Measurements from ENCODE around the gene USP15. TPM values are rescaled to one million over a fixed set of nuclear protein-coding genes. Genes with fewer than 3 reads are reported as not detected.

Gene USP15
- total and polyA plus RNA-seq, 2 donors (not counting 1 experiment from before 2014, with no cell fraction given) = 116 to 182 TPM

DNA sequence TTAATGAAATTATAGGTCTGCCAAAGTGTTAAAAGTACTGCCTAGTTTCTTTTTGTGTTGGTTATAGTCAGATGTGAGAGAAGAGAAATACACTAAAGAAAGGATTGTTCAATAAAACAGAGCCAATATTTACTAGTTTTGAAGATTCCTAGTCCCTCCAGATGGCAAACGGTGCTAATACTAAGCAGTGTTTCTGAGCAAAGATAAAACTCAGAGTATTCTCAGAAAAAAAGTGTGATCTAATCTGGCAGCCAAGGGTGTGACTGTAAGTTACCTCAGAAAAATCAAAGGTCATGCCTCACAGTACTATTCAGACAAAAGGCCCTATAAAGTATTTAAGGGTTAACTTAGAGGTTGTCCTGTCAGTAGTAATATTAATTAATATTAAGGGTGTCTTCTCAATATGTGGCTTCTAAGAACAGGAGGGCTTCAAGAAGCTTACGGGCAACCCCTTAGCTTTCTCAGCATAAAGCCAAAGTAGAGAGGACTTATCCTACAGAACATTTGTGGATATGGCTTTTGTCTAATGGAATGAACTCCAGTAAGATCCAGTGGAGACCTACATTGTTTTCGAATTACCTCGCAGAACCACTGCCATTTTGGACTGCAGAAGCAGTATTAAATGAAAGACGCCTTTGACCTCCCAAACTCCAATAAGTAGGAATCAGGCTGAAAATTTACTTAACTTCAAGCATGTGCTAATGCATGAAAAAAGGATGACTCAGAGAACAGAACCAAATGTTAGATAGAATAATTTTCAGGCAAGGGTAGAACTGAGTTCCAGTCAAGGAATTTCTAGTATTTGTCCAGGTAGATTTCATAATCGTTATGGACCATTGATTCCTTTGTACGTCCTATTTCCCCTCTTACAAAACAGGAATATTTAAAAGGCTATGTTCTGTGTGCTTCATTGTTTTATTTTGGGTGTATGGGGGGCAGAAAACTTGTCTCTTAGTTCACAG, 46.6 kb downstream of the USP15 start:
- Mint-ChIP-seq H3K27me3 (no peaks in the 10 kb centered on the region), H3K4me1 (peaks cover 33% of the 10 kb centered on the region), H3K4me3 (no peak overlapping the region), H3K9me3 (ENCODE audit: insufficient read depth) (peaks cover 9% of the 10 kb centered on the region), H3K27ac (no peak overlapping the region)
- POLR2A ChIA-PET = interaction anchor here (0.6 kb wide), 1 partner anchor 91 kb away, joined by 4 read pairs; no protein-coding TSS in a partner anchor
- no peak overlapping the region for H3K4me3 ChIP-seq (ENCODE audit: control extremely low read depth in 1 of 5, extremely low read depth in 1 of 5, insufficient read depth in 1 of 5, low read depth in 2 of 5, low read length in 4 of 5)
- no peak overlapping the region for H2AFZ ChIP-seq (ENCODE audit: insufficient read depth, low read depth, low read length, poor library complexity, severe bottlenecking)
- no peak overlapping the region for H3K4me2 ChIP-seq (replicated peaks; ENCODE audit: low read depth, low read length, poor library complexity, severe bottlenecking)
- H3K9me3 ChIP-seq (ENCODE audit: control extremely low read depth in 1 of 3, control insufficient read depth in 2 of 3, insufficient read depth in 1 of 3, low read length in 2 of 3) = peaks cover 0 to 5% (median 4%) of the 10 kb centered on the region in 3 donors
- peaks cover 95% of the 10 kb centered on the region for H3K79me2 ChIP-seq (ENCODE audit: control insufficient read depth, insufficient read depth, low read length)
- DNase-seq = no peak
- H3K27me3 ChIP-seq (replicated peaks in 1 of 4; ENCODE audit: control extremely low read depth in 1 of 4, control insufficient read depth in 3 of 4, insufficient read depth in 4 of 4, low read length in 3 of 4) = no peaks in the 10 kb centered on the region
- ATAC-seq (ENCODE audit: low read depth) = no peak
- peaks cover 4 to 64% of the 10 kb centered on the region in 2 experiments for H3K36me3 ChIP-seq (replicated peaks in 1 of 2; ENCODE audit: control extremely low read depth in 1 of 2, control insufficient read depth in 1 of 2, extremely low read depth in 1 of 2, insufficient read depth in 2 of 2, low read length in 1 of 2)
- no peak overlapping the region for H3K9ac ChIP-seq (ENCODE audit: low read length)
- 94% methylated on average over 2 of the region's 7 CpGs for WGBS (ENCODE audit: insufficient coverage)
- intact Hi-C loops (cut with micrococcal nuclease) = loop anchor here (10.0 kb wide), 1 partner anchor 48 kb away; no protein-coding TSS in a partner anchor
- peaks cover 0 to 9% of the 10 kb centered on the region in 2 donors for H3K4me1 ChIP-seq (ENCODE audit: control insufficient read depth in 2 of 2, insufficient read depth in 2 of 2, low read length in 2 of 2)
- H4K20me1 ChIP-seq (ENCODE audit: control insufficient read depth, insufficient read depth, low read length, poor library complexity, severe bottlenecking) = peaks cover 47% of the 10 kb centered on the region
- CTCF ChIA-PET = no interaction called here
- no peak overlapping the region for H3K27ac ChIP-seq (ENCODE audit: low read length in 2 of 2)
- no peak for TF ChIP-seq EZH2 (IDR thresholded peaks at IDR 0.05; ENCODE audit: borderline replicate concordance, insufficient read depth, low read depth, low read length, poor library complexity, severe bottlenecking)
- TF ChIP-seq, protein P1, sequence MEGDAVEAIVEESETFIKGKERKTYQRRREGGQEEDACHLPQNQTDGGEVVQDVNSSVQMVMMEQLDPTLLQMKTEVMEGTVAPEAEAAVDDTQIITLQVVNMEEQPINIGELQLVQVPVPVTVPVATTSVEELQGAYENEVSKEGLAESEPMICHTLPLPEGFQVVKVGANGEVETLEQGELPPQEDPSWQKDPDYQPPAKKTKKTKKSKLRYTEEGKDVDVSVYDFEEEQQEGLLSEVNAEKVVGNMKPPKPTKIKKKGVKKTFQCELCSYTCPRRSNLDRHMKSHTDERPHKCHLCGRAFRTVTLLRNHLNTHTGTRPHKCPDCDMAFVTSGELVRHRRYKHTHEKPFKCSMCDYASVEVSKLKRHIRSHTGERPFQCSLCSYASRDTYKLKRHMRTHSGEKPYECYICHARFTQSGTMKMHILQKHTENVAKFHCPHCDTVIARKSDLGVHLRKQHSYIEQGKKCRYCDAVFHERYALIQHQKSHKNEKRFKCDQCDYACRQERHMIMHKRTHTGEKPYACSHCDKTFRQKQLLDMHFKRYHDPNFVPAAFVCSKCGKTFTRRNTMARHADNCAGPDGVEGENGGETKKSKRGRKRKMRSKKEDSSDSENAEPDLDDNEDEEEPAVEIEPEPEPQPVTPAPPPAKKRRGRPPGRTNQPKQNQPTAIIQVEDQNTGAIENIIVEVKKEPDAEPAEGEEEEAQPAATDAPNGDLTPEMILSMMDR (IDR thresholded peaks at IDR 0.05) = no peak

DNA sequence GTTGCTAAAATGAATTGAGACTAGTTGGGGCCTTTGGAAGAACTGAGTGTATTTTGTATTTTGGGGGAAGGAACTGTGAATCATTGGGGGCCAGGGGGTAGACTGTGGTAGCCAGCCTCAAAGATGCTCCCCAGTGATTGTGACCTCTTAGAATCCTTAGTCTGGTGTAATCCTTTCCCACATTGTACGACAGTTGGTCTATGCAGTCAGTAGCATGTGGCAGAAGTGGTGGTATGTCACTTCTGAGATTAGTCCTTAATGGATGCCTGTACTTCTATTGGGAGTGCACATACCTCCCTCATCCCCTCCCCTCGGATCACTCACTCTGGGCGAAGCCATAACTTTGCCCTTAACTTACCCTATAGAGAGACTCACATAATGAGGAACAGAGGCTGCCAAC, 48.0 kb downstream of the USP15 start:
- no peak for ATAC-seq (ENCODE audit: low read depth)
- peaks cover 47% of the 10 kb centered on the region for H4K20me1 ChIP-seq (ENCODE audit: control insufficient read depth, insufficient read depth, low read length, poor library complexity, severe bottlenecking)

More for the DNA sequence above, 48.0 kb downstream of the USP15 start:
- H3K4me1 ChIP-seq (ENCODE audit: control insufficient read depth in 2 of 2, insufficient read depth in 2 of 2, low read length in 2 of 2) = peaks cover 0 to 9% of the 10 kb centered on the region in 2 donors
- peaks cover 31% of the 10 kb centered on the region for H3K4me1 Mint-ChIP-seq
- no peak for DNase-seq
- H3K27ac Mint-ChIP-seq = no peak overlapping the region
- ChIA-PET POLR2A (no interaction called here), CTCF (no interaction called here)
- TF ChIP-seq, protein P1 (IDR thresholded peaks at IDR 0.05) = no peak
- no peak for TF ChIP-seq EZH2 (IDR thresholded peaks at IDR 0.05; ENCODE audit: borderline replicate concordance, insufficient read depth, low read depth, low read length, poor library complexity, severe bottlenecking)
- H3K9ac ChIP-seq (ENCODE audit: low read length) = no peak overlapping the region
- H2AFZ ChIP-seq (ENCODE audit: insufficient read depth, low read depth, low read length, poor library complexity, severe bottlenecking) = no peak overlapping the region
- peaks cover 0 to 5% (median 4%) of the 10 kb centered on the region in 3 donors for H3K9me3 ChIP-seq (ENCODE audit: control extremely low read depth in 1 of 3, control insufficient read depth in 2 of 3, insufficient read depth in 1 of 3, low read length in 2 of 3)
- H3K79me2 ChIP-seq (ENCODE audit: control insufficient read depth, insufficient read depth, low read length) = peaks cover 87% of the 10 kb centered on the region
- H3K9me3 Mint-ChIP-seq (ENCODE audit: insufficient read depth) = peaks cover 7% of the 10 kb centered on the region
- no peak overlapping the region for H3K4me3 Mint-ChIP-seq
- H3K27ac ChIP-seq (ENCODE audit: low read length in 2 of 2) = no peak overlapping the region
- no peak overlapping the region for H3K4me3 ChIP-seq (ENCODE audit: control extremely low read depth in 1 of 5, extremely low read depth in 1 of 5, insufficient read depth in 1 of 5, low read depth in 2 of 5, low read length in 4 of 5)
- no peaks in the 10 kb centered on the region for H3K27me3 ChIP-seq (replicated peaks in 1 of 4; ENCODE audit: control extremely low read depth in 1 of 4, control insufficient read depth in 3 of 4, insufficient read depth in 4 of 4, low read length in 3 of 4)
- intact Hi-C loops (cut with micrococcal nuclease) = loop anchor here (10.0 kb wide), 1 partner anchor 47 kb away; no protein-coding TSS in a partner anchor
- H3K27me3 Mint-ChIP-seq = no peaks in the 10 kb centered on the region
- WGBS (ENCODE audit: insufficient coverage) = no CpG with 5 or more reads among the region's 3 CpGs
- H3K4me2 ChIP-seq (replicated peaks; ENCODE audit: low read depth, low read length, poor library complexity, severe bottlenecking) = no peak overlapping the region
- H3K36me3 ChIP-seq (replicated peaks in 1 of 2; ENCODE audit: control extremely low read depth in 1 of 2, control insufficient read depth in 1 of 2, extremely low read depth in 1 of 2, insufficient read depth in 2 of 2, low read length in 1 of 2) = peaks cover 4 to 57% of the 10 kb centered on the region in 2 experiments
